ENCODE data around the gene ZNF778.

DNA sequence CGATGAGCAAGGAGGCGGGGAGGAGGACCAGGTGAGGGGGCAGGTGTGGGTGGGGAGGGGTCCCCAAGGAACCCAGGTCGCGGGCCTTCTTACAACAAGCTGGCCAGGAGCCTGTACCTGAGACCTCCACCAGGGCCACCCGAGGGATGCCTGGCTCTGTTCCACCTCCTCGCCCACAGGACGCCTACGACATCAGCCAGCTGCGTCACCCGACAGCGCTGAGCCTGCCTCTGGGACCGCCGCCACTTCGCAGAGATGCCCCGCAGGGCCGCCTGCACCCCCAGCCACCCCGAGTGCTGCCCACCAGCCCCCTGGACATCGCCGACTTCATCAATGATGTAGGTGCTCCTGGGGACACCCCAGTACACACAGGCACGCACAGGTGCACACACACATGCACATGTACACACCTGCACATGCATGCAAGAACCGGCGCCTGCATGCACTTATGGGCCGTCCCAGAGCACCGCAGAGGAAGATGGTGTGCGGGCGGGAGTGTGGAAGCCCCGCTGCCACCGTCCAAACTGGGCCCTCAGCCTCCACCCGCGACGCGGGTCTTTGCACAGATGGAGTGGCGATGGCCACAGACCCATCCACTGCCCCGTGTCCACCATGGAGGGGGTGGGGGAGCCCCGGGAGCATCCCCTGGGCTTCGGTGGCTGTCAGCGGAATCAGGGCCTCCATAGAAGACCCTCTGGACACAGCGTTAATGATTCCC is 23.8 kb upstream of the ZNF778 start:
- no peak for TF ChIP-seq POLR2A (IDR thresholded peaks at IDR 0.05; ENCODE audit: low read depth, low read length)
- no peak for TF ChIP-seq TAF1 (IDR thresholded peaks at IDR 0.05; ENCODE audit: low read depth, low read length)
- TF ChIP-seq SPI1 (IDR thresholded peaks at IDR 0.05; ENCODE audit: low read depth, low read length) = no peak
- no peak for TF ChIP-seq POLR2AphosphoS5 (IDR thresholded peaks at IDR 0.05; ENCODE audit: low read depth, low read length)
- TF ChIP-seq POU2F2 (IDR thresholded peaks at IDR 0.05; ENCODE audit: low read depth, low read length) = no peak
